OCI-LY7 (cell line): ENCODE results near the gene PCNX2.

Experiments used
- CTCF ChIP-seq: fragments of 200-600 bp; sonication (generic); conservative IDR thresholded peaks from 2 replicates; pipeline ENCODE4 v1.5.1; 2014; ENCODE audit warnings: mild to moderate bottlenecking, antibody characterized with exemption, low read length, moderate library complexity, mixed read lengths
- EZH2phosphoT487 ChIP-seq: fragments of 200-600 bp; sonication (generic); IDR thresholded peaks from 2 replicates; pipeline ENCODE4 v1.6.1; 2018; ENCODE audit warnings: low read depth, borderline replicate concordance, mild to moderate bottlenecking, mixed run types, antibody characterized with exemption, low read length, moderate library complexity, mixed read lengths

- TF ChIP-seq CTCF (no peak), EZH2phosphoT487 (no peak)
These were observed 156.5 kb downstream of the PCNX2 start for GRCh38 chr1:233138788-233139585.
